HCT116 (cell line): ENCODE data around the gene GPR157. TPM values are rescaled to one million over a fixed set of nuclear protein-coding genes. Genes with fewer than 3 reads are reported as not detected.

Source experiments
- ATAC-seq: fragments of 200-7000 bp; cut with Tn5 transposase; 2 replicates; pipeline ENCODE4 v1.9.1; 2020; ENCODE audit warnings: mild to moderate bottlenecking, moderate library complexity
- BruUV-seq: library from RNA; stranded (reverse); fragments of 400-500 nt; replicated peaks from 2 replicates; lab custom pipeline; 2021; lab: Mats Ljungman, UMichigan
- CTCF ChIA-PET: fragments of 300-600 bp; sonication (Branson Sonifier 250); formaldehyde crosslinking; loops from one replicate; lab custom pipeline; 2021; ENCODE audit warnings: antibody characterized with exemption; lab: Charles Lee
- POLR2A ChIA-PET: fragments of 300-600, 350-600 bp; sonication (Branson Sonifier 250); formaldehyde crosslinking; loops from one replicate; lab custom pipeline; 2021; ENCODE audit warnings: antibody characterized with exemption; lab: Charles Lee
- RAD21 ChIA-PET, 2 experiments: fragments of 300-600 bp; sonication (Branson Sonifier 250); formaldehyde crosslinking; loops; one replicate each; lab custom pipeline; 2023; ENCODE audit warnings: low total read pairs in 2 of 2; ENCODE audit not compliant: uncharacterized antibody in 2 of 2, unreplicated experiment in 2 of 2, low non-redundant PET in 1 of 2; lab: Charles Lee
- DNase-seq: peaks from one replicate; pipeline ENCODE4 v3.0.0-alpha.2; 2010; ENCODE audit warnings: low read depth, low spot score
- H2AFZ ChIP-seq: fragments of 200-600 bp; shearing (Covaris generic), sonication (generic); 2 replicates; pipeline ENCODE4 v1.6.1; 2017; ENCODE audit warnings: low read depth, mixed run types, mixed read lengths, antibody characterized with exemption, low read length; ENCODE audit not compliant: poor library complexity, severe bottlenecking
- H3K27ac ChIP-seq: 2 replicates; pipeline ENCODE4 v1.5.1; 2012; ENCODE audit warnings: low read depth, low read length
- H3K27me3 ChIP-seq: fragments of 200-600 bp; sonication (generic); 2 replicates; pipeline ENCODE4 v1.6.1; 2016; ENCODE audit warnings: mixed run types, low read length, mixed read lengths; ENCODE audit not compliant: insufficient read depth
- H3K36me3 ChIP-seq, 2 experiments: fragments of 200-500 bp in 1 of 2; fragments of 200-600 bp in 1 of 2; sonication (Bioruptor generic) in 1 of 2; sonication (generic) in 1 of 2; 2 replicates each; pipeline versions ENCODE4 v1.5.1 to v1.6.1; 2014 to 2016; ENCODE audit warnings: low read length in 2 of 2, inconsistent platforms in 1 of 2, mixed read lengths in 1 of 2, mixed run types in 1 of 2; ENCODE audit not compliant: insufficient read depth in 2 of 2, control insufficient read depth in 1 of 2
- H3K4me1 ChIP-seq, 2 experiments: fragments of 200-600 bp in 1 of 2; sonication (generic) in 1 of 2; 2 replicates each; pipeline versions ENCODE4 v1.5.1 to v1.6.1; 2012 to 2017; ENCODE audit warnings: low read length in 2 of 2, inconsistent platforms in 1 of 2, mild to moderate bottlenecking in 1 of 2, mixed read lengths in 1 of 2, mixed run types in 1 of 2, moderate library complexity in 1 of 2; ENCODE audit not compliant: insufficient read depth in 2 of 2, control insufficient read depth in 1 of 2
- H3K4me2 ChIP-seq: fragments of 200-600 bp; sonication (generic); 2 replicates; pipeline ENCODE4 v1.6.1; 2017; ENCODE audit warnings: mixed run types, low read length, mixed read lengths
- H3K4me3 ChIP-seq, 2 experiments: fragments of 200-600 bp in 1 of 2; sonication (generic) in 1 of 2; replicated peaks in 1 of 2; 2 replicates each; pipeline ENCODE4 v1.5.1; 2011 to 2016; ENCODE audit warnings: low read length in 2 of 2, control low read depth in 1 of 2, low read depth in 1 of 2, mild to moderate bottlenecking in 1 of 2, mixed read lengths in 1 of 2, mixed run types in 1 of 2
- H3K79me2 ChIP-seq: fragments of 200-600 bp; sonication (generic); 2 replicates; pipeline ENCODE4 v1.6.1; 2017; ENCODE audit warnings: mild to moderate bottlenecking, mixed run types, low read length, moderate library complexity, mixed read lengths; ENCODE audit not compliant: insufficient read depth
- H3K9ac ChIP-seq: fragments of 200-600 bp; sonication (generic); 2 replicates; pipeline ENCODE4 v1.6.1; 2016; ENCODE audit warnings: low read length, mixed read lengths
- H3K9me2 ChIP-seq: fragments of 200-600 bp; sonication (generic), shearing (Covaris generic); 2 replicates; pipeline ENCODE4 v1.6.1; 2017; ENCODE audit warnings: mixed run types, mild to moderate bottlenecking, moderate library complexity; ENCODE audit not compliant: insufficient read depth
- H3K9me3 ChIP-seq, 2 experiments: fragments of 200-500 bp in 1 of 2; fragments of 200-600 bp in 1 of 2; sonication (Bioruptor generic) in 1 of 2; sonication (generic) in 1 of 2; 2 replicates each; pipeline ENCODE4 v1.6.1; 2014 to 2017; ENCODE audit warnings: low read length in 2 of 2, mixed read lengths in 2 of 2, inconsistent platforms in 1 of 2, low read depth in 1 of 2, mild to moderate bottlenecking in 1 of 2, mixed run types in 1 of 2, moderate library complexity in 1 of 2; ENCODE audit not compliant: control insufficient read depth in 1 of 2, insufficient read depth in 1 of 2
- H4K20me1 ChIP-seq: fragments of 200-600 bp; sonication (generic), shearing (Covaris generic); 2 replicates; pipeline ENCODE4 v1.6.1; 2017; ENCODE audit warnings: mixed run types, mild to moderate bottlenecking, moderate library complexity; ENCODE audit not compliant: insufficient read depth
- CBX3 ChIP-seq: IDR thresholded peaks from 2 replicates; pipeline ENCODE4 v1.6.1; 2012; ENCODE audit warnings: low read depth
- CEBPB ChIP-seq: IDR thresholded peaks from 2 replicates; pipeline ENCODE4 v1.6.1; 2012; ENCODE audit warnings: low read depth
- ELF1 ChIP-seq: IDR thresholded peaks from 2 replicates; pipeline ENCODE4 v1.6.1; 2012; ENCODE audit warnings: low read depth, borderline replicate concordance
- EZH2phosphoT487 ChIP-seq: fragments of 200-600 bp; IDR thresholded peaks from 2 replicates; pipeline ENCODE4 v1.6.1; 2018; ENCODE audit warnings: antibody characterized with exemption, borderline replicate concordance
- JUND ChIP-seq: IDR thresholded peaks from 2 replicates; pipeline ENCODE4 v1.6.1; 2012
- POLR2A ChIP-seq: IDR thresholded peaks from 2 replicates; pipeline ENCODE4 v1.7.0; 2011; ENCODE audit warnings: borderline replicate concordance; ENCODE audit not compliant: insufficient read depth, insufficient read length; ENCODE audit errors: extremely low read depth
- POLR2AphosphoS5 ChIP-seq: IDR thresholded peaks from 2 replicates; pipeline ENCODE4 v1.6.1; 2011; ENCODE audit warnings: mild to moderate bottlenecking, low read depth, low read length, moderate library complexity
- RAD21 ChIP-seq: IDR thresholded peaks from 2 replicates; pipeline ENCODE4 v1.6.1; 2012; ENCODE audit warnings: low read depth, mild to moderate bottlenecking
- SIN3A ChIP-seq: IDR thresholded peaks from 2 replicates; pipeline ENCODE4 v1.6.1; 2012; ENCODE audit warnings: low read depth
- SP1 ChIP-seq: IDR thresholded peaks from 2 replicates; pipeline ENCODE4 v1.6.1; 2012; ENCODE audit warnings: low read depth
- SRF ChIP-seq: IDR thresholded peaks from 2 replicates; pipeline ENCODE4 v1.6.1; 2012; ENCODE audit warnings: low read depth
- TCF7L2 ChIP-seq: IDR thresholded peaks from 2 replicates; pipeline ENCODE4 v1.7.0; 2011; ENCODE audit warnings: borderline replicate concordance, inconsistent platforms; ENCODE audit not compliant: insufficient read depth, insufficient read length; ENCODE audit errors: extremely low read depth
- YY1 ChIP-seq: IDR thresholded peaks from 2 replicates; pipeline ENCODE4 v1.6.1; 2011; ENCODE audit warnings: low read length, low read depth, moderate library complexity, mild to moderate bottlenecking; ENCODE audit not compliant: insufficient replicate concordance; ENCODE audit errors: extremely low read depth
- ZNF274 ChIP-seq: fragments of 200-500 bp; sonication (Bioruptor generic); IDR thresholded peaks from 2 replicates; pipeline ENCODE4 v1.6.1; 2014; ENCODE audit warnings: mild to moderate bottlenecking, low read depth, low read length, inconsistent platforms
- intact Hi-C: fragments of 100-400 bp; cut with micrococcal nuclease; formaldehyde crosslinking; loops from 2 replicates; pipeline ENCODE4 v1.10.0; 2022
- total RNA-seq: library from RNA; stranded (reverse); gene quantifications from one replicate; pipeline ENCODE4 v1.2.1, GENCODE V29; 2021; ENCODE audit not compliant: unreplicated experiment
- TF ChIP-seq, protein P1 (sequence below), 3 experiments: fragments of 200-600 bp in 1 of 3; sonication (generic) in 1 of 3; IDR thresholded peaks in 2 of 3; conservative IDR thresholded peaks in 1 of 3; 2 replicates each; pipeline ENCODE4 v1.5.1; 2012 to 2017; ENCODE audit warnings: low read depth in 2 of 3, low read length in 2 of 3, antibody characterized with exemption in 1 of 3, borderline replicate concordance in 1 of 3, control low read depth in 1 of 3, mild to moderate bottlenecking in 1 of 3, mixed read lengths in 1 of 3, mixed run types in 1 of 3, moderate library complexity in 1 of 3; ENCODE audit not compliant: insufficient read depth in 1 of 3
- TF ChIP-seq, protein P2 (sequence below): IDR thresholded peaks from 2 replicates; pipeline ENCODE4 v1.6.1; 2012
- TF ChIP-seq, protein P3 (sequence below): IDR thresholded peaks from 2 replicates; pipeline ENCODE4 v1.6.1; 2012
- TF ChIP-seq, protein P4 (sequence below): IDR thresholded peaks from 2 replicates; pipeline ENCODE4 v1.6.1; 2011; ENCODE audit warnings: mild to moderate bottlenecking, low read length, moderate library complexity; ENCODE audit not compliant: insufficient replicate concordance; ENCODE audit errors: extremely low read depth

Gene GPR157
- total RNA-seq, 1 experiment from 2014 or later: 7.7 TPM

GRCh38 chr1:9057851-9058250 is 71.1 kb downstream of the GPR157 start (continued):
- TF ChIP-seq CEBPB (no peak), CBX3 (no peak), JUND (no peak)
- TF ChIP-seq, protein P1, sequence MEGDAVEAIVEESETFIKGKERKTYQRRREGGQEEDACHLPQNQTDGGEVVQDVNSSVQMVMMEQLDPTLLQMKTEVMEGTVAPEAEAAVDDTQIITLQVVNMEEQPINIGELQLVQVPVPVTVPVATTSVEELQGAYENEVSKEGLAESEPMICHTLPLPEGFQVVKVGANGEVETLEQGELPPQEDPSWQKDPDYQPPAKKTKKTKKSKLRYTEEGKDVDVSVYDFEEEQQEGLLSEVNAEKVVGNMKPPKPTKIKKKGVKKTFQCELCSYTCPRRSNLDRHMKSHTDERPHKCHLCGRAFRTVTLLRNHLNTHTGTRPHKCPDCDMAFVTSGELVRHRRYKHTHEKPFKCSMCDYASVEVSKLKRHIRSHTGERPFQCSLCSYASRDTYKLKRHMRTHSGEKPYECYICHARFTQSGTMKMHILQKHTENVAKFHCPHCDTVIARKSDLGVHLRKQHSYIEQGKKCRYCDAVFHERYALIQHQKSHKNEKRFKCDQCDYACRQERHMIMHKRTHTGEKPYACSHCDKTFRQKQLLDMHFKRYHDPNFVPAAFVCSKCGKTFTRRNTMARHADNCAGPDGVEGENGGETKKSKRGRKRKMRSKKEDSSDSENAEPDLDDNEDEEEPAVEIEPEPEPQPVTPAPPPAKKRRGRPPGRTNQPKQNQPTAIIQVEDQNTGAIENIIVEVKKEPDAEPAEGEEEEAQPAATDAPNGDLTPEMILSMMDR (IDR thresholded peaks at IDR 0.05 in 2 of 3, conservative IDR thresholded peaks at IDR 0.05 in 1 of 3; ENCODE audit: borderline replicate concordance in 1 of 3, insufficient read depth in 1 of 3, low read depth in 2 of 3, low read length in 2 of 3): no peak

DNA sequence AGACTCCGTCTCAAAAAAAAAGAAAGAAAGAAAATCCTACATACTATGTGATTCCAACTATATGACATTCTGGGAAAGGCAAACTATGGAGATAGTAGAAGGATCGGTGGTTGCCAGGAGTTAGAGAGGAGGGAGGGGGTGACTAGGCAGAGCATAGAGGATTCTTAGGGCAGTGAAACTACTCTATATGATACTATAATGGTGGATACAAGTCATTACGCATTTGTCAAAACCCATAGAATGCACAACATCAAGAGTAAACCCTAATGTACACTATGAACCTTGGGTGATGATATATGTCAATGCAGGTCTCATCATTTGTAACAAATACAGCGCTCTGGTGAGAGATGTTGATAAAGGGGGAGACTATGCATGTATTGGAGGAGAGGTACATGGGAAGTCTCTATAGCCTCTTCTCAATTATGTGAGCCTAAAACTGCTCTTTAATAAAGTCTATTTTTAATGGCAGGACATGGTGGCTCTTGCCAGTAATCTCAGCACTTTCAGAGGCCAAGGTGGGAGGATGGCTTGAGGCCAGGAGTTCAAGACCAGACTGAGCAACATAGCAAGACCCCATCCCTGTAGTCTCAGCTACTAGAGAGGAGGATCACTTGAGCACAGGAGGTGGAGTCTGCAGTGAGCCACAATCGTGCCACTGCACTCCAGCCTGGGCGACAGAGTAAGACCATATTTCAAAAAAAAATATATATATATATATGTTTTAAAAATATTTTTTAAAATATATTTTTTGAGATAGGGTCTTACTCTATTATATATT is 76.4 kb downstream of the GPR157 start:
- ATAC-seq: no peak
- CTCF ChIA-PET: no interaction called here

More for the DNA sequence above, 76.4 kb downstream of the GPR157 start:
- Histone ChIP-seq H2AFZ (no peak overlapping the region), H3K9ac (no peak overlapping the region), H3K9me2 (no peaks in the 10 kb centered on the region), H4K20me1 (no peaks in the 10 kb centered on the region), H3K27ac (no peak overlapping the region), H3K4me2 (no peak overlapping the region), H3K4me3 (no peak overlapping the region), H3K36me3 (no peaks in the 10 kb centered on the region), H3K27me3 (no peaks in the 10 kb centered on the region), H3K4me1 (no peaks in the 10 kb centered on the region), H3K9me3 (no peaks in the 10 kb centered on the region), H3K79me2 (no peaks in the 10 kb centered on the region)
- DNase-seq: no peak
- ChIA-PET RAD21 (no interaction called here), POLR2A (no interaction called here)
- intact Hi-C loops: no loop called here
- TF ChIP-seq SP1 (no peak), RAD21 (no peak), CBX3 (no peak), ELF1 (no peak), ZNF274 (no peak), SIN3A (no peak), SRF (no peak), POLR2A (no peak), CEBPB (no peak), TCF7L2 (no peak), EZH2phosphoT487 (no peak), YY1 (no peak), POLR2AphosphoS5 (no peak), JUND (no peak)
- TF ChIP-seq, protein P2, sequence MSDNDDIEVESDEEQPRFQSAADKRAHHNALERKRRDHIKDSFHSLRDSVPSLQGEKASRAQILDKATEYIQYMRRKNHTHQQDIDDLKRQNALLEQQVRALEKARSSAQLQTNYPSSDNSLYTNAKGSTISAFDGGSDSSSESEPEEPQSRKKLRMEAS: no peak
- TF ChIP-seq, protein P3, sequence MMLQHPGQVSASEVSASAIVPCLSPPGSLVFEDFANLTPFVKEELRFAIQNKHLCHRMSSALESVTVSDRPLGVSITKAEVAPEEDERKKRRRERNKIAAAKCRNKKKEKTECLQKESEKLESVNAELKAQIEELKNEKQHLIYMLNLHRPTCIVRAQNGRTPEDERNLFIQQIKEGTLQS: no peak
- TF ChIP-seq, protein P4, sequence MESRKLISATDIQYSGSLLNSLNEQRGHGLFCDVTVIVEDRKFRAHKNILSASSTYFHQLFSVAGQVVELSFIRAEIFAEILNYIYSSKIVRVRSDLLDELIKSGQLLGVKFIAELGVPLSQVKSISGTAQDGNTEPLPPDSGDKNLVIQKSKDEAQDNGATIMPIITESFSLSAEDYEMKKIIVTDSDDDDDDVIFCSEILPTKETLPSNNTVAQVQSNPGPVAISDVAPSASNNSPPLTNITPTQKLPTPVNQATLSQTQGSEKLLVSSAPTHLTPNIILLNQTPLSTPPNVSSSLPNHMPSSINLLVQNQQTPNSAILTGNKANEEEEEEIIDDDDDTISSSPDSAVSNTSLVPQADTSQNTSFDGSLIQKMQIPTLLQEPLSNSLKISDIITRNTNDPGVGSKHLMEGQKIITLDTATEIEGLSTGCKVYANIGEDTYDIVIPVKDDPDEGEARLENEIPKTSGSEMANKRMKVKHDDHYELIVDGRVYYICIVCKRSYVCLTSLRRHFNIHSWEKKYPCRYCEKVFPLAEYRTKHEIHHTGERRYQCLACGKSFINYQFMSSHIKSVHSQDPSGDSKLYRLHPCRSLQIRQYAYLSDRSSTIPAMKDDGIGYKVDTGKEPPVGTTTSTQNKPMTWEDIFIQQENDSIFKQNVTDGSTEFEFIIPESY: no peak
- no TSS peak for BruUV-seq
